HG02759 (cell line): ENCODE data around the gene IRF7.

ENCODE experiments used
- ATAC-seq: cut with Tn5 transposase; IDR thresholded peaks from one replicate; pipeline ENCODE4 v1.9.1; 2021; ENCODE audit warnings: mild to moderate bottlenecking, moderate library complexity; ENCODE audit not compliant: unreplicated experiment

IRF7 gene

DNA sequence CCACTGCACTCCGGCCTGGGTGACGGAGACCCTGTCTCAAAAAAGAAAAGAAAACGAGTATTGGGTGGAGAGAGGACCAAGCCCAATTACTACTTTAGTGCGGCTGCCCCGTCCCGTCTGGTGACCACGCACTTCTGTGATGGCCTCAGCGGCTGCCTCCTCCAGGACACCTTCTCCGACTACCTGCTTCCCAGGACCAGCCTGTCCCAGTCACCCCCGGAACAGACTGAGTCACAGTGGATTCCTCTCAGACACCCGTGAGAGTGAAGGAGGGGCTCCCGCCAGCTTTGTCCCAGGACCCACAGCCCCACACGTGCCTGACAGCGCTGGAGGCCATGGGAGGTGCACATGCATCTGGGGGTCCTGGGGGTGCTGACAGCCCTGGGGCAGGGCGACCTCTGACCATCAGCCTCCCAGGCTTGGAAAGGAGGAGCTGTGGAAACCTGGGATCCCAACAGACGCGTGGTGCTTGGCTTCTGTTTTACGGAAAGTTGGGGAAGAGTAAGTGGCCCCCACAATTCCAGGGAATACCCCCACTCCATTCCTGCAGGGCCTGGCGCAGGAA lies 26.1 kb upstream of the IRF7 start:
- no peak for ATAC-seq

DNA sequence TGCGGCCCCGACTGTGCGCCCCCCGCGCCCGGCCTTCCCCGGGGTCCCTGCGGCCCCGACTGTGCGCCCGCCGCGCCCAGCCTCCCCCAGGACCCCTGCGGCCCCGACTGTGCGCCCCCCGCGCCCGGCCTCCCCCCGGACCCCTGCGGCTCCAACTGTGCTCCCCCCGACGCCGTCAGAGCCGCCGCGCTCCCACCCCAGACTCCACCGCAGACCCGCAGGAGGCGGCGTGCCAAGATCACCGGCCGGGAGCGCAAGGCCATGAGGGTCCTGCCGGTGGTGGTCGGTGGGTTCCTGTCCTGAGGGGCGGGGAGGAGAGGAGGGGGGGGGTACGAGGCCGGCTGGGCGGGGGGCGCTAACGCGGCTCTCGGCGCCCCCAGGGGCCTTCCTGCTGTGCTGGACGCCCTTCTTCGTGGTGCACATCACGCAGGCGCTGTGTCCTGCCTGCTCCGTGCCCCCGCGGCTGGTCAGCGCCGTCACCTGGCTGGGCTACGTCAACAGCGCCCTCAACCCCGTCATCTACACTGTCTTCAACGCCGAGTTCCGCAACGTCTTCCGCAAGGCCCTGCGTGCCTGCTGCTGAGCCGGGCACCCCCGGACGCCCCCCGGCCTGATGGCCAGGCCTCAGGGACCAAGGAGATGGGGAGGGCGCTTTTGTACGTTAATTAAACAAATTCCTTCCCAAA lies 24.4 kb upstream of the IRF7 start:
- no peak for ATAC-seq

DNA sequence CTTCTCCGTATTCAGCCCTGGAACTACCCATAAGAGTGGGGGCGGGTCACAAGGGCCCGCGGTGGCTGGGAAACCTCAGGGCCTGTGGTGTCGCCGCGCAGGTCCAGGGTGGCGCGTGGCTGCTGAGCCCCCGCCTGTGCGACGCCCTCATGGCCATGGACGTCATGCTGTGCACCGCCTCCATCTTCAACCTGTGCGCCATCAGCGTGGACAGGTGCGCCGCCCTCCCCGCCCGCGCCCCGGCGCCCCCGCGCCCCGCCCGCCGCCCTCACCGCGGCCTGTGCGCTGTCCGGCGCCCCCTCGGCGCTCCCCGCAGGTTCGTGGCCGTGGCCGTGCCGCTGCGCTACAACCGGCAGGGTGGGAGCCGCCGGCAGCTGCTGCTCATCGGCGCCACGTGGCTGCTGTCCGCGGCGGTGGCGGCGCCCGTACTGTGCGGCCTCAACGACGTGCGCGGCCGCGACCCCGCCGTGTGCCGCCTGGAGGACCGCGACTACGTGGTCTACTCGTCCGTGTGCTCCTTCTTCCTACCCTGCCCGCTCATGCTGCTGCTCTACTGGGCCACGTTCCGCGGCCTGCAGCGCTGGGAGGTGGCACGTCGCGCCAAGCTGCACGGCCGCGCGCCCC lies 23.7 kb upstream of the IRF7 start:
- ATAC-seq, result no peak

DNA sequence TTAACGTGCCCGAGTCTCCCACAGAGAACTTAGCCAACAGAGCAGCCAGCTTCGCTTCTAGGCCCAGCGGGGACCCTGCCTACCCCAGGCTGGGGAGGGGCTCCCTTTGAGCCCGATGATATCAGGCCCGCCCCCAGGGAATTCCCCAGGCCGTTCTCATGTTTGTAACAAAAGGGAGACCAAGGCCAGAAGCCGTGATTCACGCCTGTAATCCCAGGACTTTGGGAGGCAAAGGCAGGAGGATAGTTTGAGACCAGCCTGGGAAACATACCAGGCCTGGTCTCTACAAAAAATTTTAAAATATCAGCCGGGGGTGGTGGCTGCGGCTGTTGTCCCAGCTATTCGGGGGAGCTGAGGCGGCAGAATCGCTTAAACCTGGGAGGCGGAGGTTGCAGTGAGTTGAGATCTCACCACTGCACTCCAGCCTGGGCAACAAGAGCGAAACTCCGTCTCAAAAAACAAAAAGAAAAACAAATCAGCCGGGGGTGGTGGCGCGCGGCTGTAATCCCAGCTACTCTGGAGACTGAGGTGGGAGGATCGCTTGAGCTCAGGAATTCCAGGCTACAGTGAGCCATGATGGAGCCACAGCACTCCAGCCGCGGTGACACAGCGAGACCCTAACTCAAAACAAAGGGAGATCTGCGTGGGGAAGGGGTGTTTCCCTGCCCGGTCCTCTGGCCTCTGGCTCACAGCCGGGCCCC lies 23.0 kb upstream of the IRF7 start:
- ATAC-seq, result no peak

DNA sequence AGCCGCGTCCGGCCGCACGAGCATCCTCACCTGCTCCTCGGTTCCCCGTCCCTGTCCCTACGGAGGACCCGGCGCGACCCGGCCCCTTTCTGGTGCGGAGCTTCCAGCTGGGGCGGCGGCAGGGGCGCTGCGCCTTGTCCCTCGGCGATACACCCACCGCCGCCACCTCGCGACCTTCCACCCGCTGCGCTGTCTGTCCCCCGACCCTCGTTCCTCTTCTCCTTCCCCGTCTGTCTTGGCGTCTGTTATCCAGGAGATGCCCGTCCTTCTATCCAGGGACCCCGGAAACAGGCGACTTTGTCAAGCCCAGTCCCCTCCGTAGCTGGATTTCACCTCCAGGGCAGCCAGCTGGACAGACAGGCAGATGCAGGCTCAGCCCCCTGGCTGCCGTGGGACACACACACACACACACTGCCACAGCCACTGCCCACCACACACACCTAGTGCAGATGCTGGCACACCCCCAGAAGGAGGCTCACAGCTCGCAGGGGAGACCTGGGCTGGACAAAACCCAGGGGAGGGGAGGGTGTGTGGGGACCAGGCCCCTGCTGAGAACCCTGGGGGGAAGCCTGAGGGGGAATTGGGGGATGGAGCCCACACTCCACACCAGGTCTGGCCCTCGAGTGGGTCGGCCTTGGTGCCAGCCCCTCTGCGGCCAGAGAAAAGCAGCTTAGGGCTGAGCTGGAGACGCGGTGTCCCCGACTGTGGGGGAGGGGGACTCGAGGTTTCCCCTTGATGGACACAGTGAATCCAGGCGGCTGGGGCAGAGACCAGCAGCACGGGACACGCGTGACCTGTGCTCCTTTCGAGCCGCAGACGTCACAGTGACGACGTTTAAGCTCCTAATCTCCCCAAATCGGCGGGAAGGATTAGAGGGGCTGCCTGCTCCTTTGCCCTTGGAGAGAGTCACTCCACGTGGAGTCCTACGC lies 22.1 kb upstream of the IRF7 start:
- no peak for ATAC-seq

DNA sequence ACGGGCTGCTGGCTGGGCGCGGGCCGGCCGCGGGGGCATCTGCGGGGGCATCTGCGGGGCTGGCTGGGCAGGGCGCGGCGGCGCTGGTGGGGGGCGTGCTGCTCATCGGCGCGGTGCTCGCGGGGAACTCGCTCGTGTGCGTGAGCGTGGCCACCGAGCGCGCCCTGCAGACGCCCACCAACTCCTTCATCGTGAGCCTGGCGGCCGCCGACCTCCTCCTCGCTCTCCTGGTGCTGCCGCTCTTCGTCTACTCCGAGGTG lies 21.5 kb upstream of the IRF7 start:
- ATAC-seq, result no peak

DNA sequence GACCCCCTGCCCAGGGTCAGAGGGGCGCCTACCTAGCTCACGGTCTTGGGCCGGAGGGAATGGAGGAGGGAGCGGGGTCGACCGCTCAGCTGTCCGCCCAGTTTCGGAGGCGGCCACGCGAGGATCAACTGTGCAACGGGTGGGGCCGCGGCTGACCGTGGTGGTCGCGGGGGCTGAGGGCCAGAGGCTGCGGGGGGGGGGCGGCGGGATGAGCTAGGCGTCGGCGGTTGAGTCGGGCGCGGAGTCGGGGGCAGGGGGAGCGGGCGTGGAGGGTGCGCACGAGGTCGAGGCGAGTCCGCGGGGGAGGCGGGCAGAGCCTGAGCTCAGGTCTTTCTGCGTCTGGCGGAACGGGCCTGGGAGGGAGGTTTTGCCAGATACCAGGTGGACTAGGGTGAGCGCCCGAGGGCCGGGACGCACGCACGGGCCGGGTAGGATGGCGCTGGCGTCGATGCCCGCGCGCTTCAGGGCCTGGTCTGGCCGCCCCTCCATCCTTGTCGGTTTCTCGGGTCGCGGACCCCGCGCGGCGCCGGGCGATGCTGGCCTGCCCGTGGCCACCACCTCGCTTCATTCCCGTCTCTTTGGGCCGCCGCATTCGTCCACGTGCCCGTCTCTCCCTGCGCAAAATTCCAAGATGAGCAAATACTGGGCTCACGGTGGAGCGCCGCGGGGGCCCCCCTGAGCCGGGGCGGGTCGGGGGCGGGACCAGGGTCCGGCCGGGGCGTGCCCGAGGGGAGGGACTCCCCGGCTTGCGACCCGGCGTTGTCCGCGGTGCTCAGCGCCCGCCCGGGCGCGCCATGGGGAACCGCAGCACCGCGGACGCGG lies 21.0 kb upstream of the IRF7 start, which contains the start of gene DRD4:
TSS of gene DRD4 (plus strand) at position 759 of the 822 bp plus-strand sequence. CDS start at position 795, 36 bp downstream.
- no peak for ATAC-seq

DNA sequence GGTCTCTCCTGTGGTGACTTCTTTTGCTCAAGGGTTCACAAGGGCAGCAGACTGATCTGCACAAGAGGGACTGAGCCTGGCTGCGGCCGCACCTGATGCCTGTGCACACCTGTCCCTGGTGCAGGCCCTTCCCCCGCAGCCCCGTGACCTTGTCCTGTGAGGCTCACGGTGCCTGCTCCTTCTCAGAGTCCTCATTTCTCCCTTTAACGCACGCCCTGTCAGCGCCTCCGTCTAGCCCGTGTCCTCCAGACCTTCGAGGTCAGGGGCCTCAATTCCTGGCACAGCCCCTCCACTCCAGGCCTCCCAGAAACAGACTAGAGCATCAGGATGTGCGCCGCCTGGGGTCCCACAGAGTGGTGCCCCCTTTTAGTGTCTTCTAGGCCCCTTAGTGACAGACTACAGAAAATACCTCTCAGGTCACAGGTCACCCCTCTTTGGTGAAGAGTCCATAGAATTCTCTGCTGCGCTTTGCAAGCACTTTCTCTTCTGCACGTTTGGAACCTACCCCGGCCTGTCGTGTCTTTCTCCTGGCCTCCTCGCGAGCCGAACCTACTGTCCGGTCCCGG lies 20.3 kb upstream of the IRF7 start:
- no peak for ATAC-seq

DNA sequence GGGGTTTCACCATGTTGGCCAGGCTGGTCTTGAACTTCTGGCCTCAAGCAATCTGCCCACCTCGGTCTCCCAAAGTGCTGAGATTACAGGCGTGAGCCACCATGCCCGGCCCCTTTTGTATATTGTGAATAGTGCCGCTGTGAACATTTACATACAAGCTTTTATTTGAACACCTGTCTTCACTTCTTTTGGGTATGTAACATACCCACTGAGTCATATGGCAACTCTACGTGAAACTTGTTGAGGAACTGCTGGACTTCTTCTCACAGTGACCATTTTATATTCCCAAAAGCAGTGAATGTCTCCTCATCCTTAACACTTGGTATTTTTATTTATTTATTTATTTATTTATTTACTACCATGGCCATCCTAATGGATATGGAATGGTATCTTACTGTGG lies 15.1 kb upstream of the IRF7 start:
- no peak for ATAC-seq

DNA sequence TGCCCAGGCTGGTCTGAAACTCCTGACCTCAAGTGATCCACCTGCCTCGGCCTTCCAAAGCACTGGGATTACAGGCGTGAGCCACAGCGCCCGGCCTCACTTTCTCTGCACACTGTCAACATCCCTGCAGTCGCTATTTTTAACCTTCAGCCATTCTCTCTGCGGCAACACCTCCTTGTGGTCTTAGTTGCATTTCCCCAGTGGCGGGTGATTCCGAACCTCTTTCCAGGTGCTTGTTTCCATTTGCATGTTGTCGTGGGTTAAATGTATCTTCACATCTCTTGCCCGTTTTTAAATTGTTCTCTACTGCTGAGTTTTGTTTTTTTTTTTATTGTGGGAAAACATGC lies 13.5 kb upstream of the IRF7 start:
- ATAC-seq, result no peak

DNA sequence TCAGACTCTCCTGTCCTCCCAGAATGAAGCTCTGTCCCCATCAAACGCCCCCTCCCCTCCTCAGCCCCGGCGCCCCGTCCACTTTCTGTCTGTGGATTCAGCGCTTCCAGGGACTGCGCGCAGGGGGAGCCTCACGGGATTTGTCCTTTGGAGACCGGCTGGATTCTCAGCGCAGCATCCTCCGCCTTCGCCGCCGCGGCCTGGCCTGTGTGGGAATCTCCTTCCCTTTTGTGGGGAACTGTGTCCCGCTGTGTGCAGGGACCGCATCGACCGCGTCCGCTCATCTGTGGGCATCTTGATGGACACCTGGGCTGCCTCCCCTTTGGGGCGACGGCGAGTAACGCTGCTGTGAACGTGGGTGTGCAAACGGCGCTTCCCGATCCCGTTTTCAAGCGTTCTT lies 12.3 kb upstream of the IRF7 start:
- no peak for ATAC-seq

DNA sequence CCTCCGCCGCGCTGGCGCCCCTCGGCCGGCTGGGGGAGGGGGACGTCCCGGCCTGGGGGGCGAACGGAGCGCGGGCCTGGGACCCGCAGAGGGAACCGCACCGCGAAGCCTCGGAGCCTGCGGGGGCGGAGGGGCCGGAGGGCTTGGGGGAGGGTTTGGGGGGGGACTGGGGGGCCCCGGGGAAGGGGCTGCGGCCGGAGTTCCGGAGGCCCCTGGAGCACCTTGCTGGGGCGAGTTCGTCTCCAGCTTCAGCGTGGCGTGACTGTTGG lies 11.5 kb upstream of the IRF7 start:
- no peak for ATAC-seq

DNA sequence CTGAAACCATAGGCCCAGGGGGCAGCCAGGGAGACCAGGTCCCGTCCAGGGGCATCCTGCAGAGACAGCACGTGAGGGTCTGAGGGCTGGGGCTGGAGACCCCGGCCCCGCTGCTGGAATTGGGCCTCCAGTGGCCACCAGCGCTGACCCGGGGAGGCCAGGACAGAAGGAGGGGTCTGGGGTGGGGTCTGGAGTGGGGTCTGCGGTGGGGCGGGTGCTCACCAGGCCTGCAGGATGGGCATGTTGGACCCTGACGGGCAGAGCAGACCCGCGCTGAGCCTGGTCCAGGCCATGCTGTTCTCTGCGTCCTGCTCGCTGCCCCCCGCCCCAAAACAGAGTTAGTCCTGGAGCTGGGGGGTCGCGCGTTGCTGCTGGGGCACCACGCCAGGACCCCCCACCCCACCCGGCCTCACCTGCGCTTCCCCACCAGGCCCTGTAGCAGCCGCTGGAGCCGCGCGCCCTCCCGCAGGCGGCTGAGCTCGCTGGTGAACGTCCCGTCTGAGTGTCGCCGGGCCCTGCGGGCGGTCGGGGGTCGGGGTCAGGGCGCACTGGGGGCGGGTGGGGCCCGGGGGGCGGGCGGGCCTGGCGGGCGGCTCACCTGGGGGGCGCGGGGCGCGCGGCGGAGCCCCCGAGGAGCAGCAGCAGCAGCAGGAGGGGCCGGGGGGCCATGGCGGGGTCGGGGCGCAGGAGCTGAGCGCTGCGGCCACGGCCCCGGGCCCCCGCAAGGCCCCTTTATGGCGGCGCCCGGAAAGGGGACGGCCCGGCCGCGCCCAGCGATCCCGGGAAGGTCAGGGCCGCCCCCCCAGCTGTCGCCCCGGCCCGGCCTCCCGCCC lies 10.9 kb upstream of the IRF7 start, which contains the start of gene SCT:
TSS of gene SCT (minus strand) at position 707 of the 833 bp plus-strand sequence. CDS start at position 669, 38 bp downstream.
- no peak for ATAC-seq

DNA sequence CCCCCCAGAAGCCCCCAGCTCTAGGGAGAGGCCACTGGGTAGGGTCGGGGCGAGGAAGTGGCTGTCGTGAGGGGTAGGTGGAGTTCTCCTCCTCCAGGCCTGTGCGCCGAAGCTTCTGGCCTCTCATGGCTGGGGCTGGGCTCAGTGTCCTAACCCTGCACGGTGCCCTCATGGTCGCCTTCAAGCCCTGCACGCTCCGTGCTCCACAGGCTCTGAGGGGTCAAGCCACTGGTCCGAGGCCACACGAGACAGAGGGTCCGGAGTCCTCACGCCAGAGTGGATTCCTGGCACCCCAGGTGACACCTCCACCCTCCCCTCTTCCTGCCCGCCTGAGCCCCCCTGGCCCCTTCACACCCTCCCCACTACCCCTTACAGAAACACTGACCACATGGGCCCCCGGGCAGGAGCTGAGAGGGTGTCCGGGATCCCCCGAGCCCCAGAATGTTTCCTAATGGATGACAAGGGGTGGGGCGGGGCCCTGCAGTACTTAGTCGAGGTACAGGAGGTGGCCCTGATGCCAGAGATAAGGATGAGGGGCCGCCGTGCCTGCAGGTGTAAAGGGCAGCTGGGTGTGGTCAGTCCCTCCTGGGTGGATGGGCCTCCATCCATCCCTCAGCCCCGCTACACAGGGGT lies 10.0 kb upstream of the IRF7 start:
- ATAC-seq, result no peak

DNA sequence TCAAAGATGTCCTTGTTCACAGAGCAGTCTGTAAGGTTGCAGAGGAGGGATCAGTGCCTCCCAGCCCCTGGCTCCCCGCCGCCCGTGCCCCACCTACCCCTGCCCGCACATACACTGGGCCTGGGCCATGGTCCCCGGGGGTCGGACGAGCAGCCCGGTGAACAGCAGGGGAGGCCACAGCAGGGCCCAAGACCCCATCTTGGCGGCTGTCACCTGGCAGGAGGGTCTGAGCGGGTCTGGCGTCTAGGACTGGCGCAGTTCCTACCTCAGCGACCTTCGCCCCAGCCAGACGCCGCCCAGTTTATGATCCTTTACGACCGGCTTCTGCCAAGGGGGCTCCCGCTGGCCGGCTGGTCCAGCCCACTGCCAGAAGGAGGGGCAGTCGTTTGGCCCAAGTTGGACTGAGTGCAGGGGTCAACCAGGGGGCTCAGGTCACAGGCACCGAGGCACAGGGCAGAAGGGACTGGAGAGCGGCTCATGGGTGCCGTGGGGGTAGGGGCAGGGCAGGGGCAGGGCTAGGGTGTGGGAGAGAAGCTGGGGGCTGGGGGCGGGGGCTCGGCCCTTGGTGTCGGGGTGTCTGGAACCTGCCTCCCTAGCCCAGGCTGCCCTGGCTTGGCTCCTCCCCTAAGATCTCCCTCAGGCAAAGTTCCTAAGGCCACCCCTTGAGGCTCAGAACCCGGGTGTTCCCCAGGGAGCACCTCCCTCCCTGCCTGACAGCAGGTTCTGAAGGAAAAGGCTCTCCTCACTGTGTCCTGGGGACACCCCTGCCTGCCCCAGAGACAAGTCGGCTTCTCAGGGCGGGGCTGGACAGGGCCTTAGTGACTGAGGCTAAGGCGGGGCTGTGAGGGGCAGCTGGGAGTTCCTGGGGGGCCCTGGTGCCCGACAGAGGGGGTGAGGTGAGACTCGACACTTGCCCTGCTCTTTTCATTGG lies 9.2 kb upstream of the IRF7 start, which contains the start of gene CDHR5:
TSS of gene CDHR5 (minus strand) at position 251 of the 931 bp plus-strand sequence. CDS start at position 198, 53 bp downstream.
- ATAC-seq, result no peak

DNA sequence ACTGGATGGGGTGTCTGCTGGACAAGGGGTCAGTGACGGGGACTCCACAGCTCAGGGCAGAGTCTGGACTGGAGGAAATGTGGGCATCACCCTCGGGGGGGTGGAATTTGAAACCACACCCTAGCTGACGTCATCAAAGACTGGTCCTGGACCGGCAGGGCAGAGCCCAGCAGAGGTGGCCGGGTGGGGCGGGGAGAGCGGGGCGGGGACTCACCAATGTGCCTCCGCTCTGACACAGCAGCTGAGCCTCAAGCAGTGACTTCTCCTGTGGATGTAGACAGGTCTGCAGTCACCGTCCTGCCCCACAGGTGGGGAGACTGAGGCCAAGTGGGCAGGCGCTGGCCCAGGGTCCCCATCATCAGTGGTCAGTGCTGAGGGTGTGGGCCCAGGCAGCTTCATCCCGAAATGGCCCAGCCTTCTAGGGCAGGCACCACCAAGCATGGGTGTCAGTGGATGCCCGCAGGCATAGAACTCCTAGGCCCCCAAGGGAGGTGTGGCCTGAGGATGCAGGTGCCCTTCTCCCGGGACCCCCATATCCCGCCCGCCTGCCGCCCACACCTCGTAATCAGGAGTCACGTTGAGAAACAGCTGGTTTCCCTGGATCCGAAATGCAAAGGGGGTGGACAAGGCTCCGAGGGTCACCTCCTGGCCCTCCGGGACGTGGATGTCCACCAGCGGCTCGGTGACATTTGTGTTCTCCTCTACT lies 8.4 kb upstream of the IRF7 start:
- ATAC-seq, result no peak

DNA sequence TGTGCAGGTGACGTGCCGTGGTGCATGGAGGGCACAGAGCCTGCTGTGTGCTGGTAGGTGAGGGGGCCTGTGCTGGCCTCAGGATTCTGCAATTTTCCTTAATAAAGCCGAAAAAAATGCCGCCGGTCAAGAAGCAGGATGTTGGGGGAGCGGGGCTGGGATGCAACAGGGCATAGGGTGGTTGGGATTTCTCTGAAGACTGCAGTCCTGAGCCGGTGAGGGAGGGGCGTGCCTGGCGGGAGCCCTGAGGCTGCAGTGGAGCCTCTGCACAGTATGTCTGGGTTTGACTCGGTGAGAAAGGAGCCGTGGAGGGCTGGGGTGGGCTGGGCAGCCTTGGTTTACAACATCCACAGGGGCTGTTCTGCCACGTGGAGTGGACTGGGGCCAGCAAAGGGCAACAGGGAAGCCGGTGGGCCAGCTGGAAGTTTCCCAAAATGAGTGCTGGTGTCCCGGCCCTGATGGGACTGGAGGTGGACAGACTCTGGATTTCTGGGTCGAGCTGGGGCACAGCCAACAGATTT lies 7.7 kb upstream of the IRF7 start:
- ATAC-seq, result no peak
